Cardiac fibroblast (primary cell): ENCODE measurements around the gene ACSM5.
A peak's percentile ranks its signal among the peaks of the same experiment; 100 is the strongest.

ENCODE experiments used
- DNase-seq, 2 donors: peaks; one replicate each; pipeline versions ENCODE4 v3.0.0 to v3.0.0-alpha.2; 2010; ENCODE audit warnings: low read depth in 2 of 2
- H3K4me3 ChIP-seq, 2 donors: replicated peaks in 1 of 2; 1 replicate in 1 of 2; 2 replicates in 1 of 2; pipeline ENCODE4 v1.5.1; 2011; ENCODE audit warnings: low read depth in 2 of 2, low read length in 2 of 2, mild to moderate bottlenecking in 2 of 2, moderate library complexity in 1 of 2
- CTCF ChIP-seq: IDR thresholded peaks from one replicate; pipeline ENCODE4 v1.5.1; 2011; ENCODE audit warnings: low read depth, mild to moderate bottlenecking, low read length, inconsistent platforms

The ACSM5 gene

GRCh38 chr16:20388854-20389253 is 20.5 kb upstream of the ACSM5 start:
- DNase-seq = no peak
- no peak overlapping the region for H3K4me3 ChIP-seq
- TF ChIP-seq CTCF = no peak

GRCh38 chr16:20391045-20391444 is 18.3 kb upstream of the ACSM5 start:
- DNase-seq = no peak
- H3K4me3 ChIP-seq = no peak overlapping the region
- TF ChIP-seq CTCF = no peak

GRCh38 chr16:20393801-20394577 is 15.3 kb upstream of the ACSM5 start:
- TF ChIP-seq CTCF = no peak
- DNase-seq = peak in 1 of 2 donors; percentile 52
- H3K4me3 ChIP-seq = no peak overlapping the region

- no peak overlapping the region for H3K4me3 ChIP-seq
- no peak for DNase-seq
- TF ChIP-seq CTCF = no peak
Observed at GRCh38 chr16:20395946-20396345, 13.4 kb upstream of the ACSM5 start.

- no peak overlapping the region for H3K4me3 ChIP-seq
- DNase-seq = no peak
- TF ChIP-seq CTCF = no peak
Observed at GRCh38 chr16:20396846-20397467, 12.4 kb upstream of the ACSM5 start.

- TF ChIP-seq CTCF = no peak
- no peak for DNase-seq
- no peak overlapping the region for H3K4me3 ChIP-seq
Observed at GRCh38 chr16:20397468-20398074, 11.8 kb upstream of the ACSM5 start.
